GM12878 (cell line): ENCODE results near the gene CC2D1B.

ENCODE experiments used
- BCL11A ChIP-seq: IDR thresholded peaks from 2 replicates; pipeline ENCODE4 v1.6.1; 2011; ENCODE audit warnings: low read depth, low read length
- CBFB ChIP-seq: IDR thresholded peaks from 2 replicates; pipeline ENCODE4 v1.6.1; 2016; ENCODE audit warnings: antibody characterized with exemption, low read depth
- CBX5 ChIP-seq: sonication (generic); IDR thresholded peaks from 2 replicates; pipeline ENCODE4 v1.6.1; 2016; ENCODE audit warnings: low read depth, moderate library complexity, mild to moderate bottlenecking, inconsistent platforms
- EZH2 ChIP-seq: IDR thresholded peaks from 2 replicates; pipeline ENCODE4 v1.6.1; 2012; ENCODE audit warnings: low read depth, mild to moderate bottlenecking, control low read depth, inconsistent platforms, low read length, borderline replicate concordance; ENCODE audit not compliant: control insufficient read depth
- MXI1 ChIP-seq: fragments of 150-350 bp; IDR thresholded peaks from 2 replicates; pipeline ENCODE4 v1.6.1; 2011; ENCODE audit warnings: low read depth, mild to moderate bottlenecking, inconsistent platforms, low read length, improper control_type of control experiment
- TCF3 ChIP-seq: IDR thresholded peaks from 2 replicates; pipeline ENCODE4 v1.6.1; 2012; ENCODE audit warnings: low read depth, mild to moderate bottlenecking, low read length, borderline replicate concordance; ENCODE audit not compliant: insufficient read depth
- YY1 ChIP-seq: IDR thresholded peaks from 2 replicates; pipeline ENCODE4 v1.6.1; 2011; ENCODE audit warnings: low read depth, mild to moderate bottlenecking, low read length
- ZBTB33 ChIP-seq: fragments of 450-650 bp; IDR thresholded peaks from 2 replicates; pipeline ENCODE4 v1.6.1; 2017; ENCODE audit warnings: mild to moderate bottlenecking
- ZNF384 ChIP-seq: IDR thresholded peaks from 2 replicates; pipeline ENCODE4 v1.6.1; 2012; ENCODE audit warnings: low read depth, mild to moderate bottlenecking, low read length, improper control_type of control experiment, borderline replicate concordance
- TF ChIP-seq, protein P1 (sequence below), 3 experiments: IDR thresholded peaks in 2 of 3; conservative IDR thresholded peaks in 1 of 3; 2 replicates each; pipeline ENCODE4 v1.5.1; 2011; ENCODE audit warnings: low read depth in 3 of 3, low read length in 3 of 3, mild to moderate bottlenecking in 3 of 3, control low read depth in 2 of 3, moderate library complexity in 2 of 3, inconsistent platforms in 1 of 3, mixed read lengths in 1 of 3; ENCODE audit not compliant: control insufficient read depth in 2 of 3, insufficient read depth in 1 of 3; ENCODE audit errors: extremely low read depth in 1 of 3
- TF ChIP-seq, protein P2 (sequence below): IDR thresholded peaks from 2 replicates; pipeline ENCODE4 v1.6.1; 2012; ENCODE audit warnings: low read depth, low read length, improper control_type of control experiment
- TF ChIP-seq, protein P3 (sequence below): fragments of 150-350 bp; IDR thresholded peaks from 2 replicates; pipeline ENCODE4 v1.6.1; 2014; ENCODE audit warnings: mild to moderate bottlenecking, low read depth, low read length

GRCh38 chr1:52357397-52357796, 8.6 kb downstream of the CC2D1B start:
- TF ChIP-seq TCF3, result no peak
- TF ChIP-seq, protein P1, sequence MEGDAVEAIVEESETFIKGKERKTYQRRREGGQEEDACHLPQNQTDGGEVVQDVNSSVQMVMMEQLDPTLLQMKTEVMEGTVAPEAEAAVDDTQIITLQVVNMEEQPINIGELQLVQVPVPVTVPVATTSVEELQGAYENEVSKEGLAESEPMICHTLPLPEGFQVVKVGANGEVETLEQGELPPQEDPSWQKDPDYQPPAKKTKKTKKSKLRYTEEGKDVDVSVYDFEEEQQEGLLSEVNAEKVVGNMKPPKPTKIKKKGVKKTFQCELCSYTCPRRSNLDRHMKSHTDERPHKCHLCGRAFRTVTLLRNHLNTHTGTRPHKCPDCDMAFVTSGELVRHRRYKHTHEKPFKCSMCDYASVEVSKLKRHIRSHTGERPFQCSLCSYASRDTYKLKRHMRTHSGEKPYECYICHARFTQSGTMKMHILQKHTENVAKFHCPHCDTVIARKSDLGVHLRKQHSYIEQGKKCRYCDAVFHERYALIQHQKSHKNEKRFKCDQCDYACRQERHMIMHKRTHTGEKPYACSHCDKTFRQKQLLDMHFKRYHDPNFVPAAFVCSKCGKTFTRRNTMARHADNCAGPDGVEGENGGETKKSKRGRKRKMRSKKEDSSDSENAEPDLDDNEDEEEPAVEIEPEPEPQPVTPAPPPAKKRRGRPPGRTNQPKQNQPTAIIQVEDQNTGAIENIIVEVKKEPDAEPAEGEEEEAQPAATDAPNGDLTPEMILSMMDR (IDR thresholded peaks at IDR 0.05 in 2 of 3, conservative IDR thresholded peaks at IDR 0.05 in 1 of 3; ENCODE audit: control insufficient read depth in 2 of 3, extremely low read depth in 1 of 3, insufficient read depth in 1 of 3, low read depth in 3 of 3, low read length in 3 of 3), result no peak
- TF ChIP-seq, protein P2, sequence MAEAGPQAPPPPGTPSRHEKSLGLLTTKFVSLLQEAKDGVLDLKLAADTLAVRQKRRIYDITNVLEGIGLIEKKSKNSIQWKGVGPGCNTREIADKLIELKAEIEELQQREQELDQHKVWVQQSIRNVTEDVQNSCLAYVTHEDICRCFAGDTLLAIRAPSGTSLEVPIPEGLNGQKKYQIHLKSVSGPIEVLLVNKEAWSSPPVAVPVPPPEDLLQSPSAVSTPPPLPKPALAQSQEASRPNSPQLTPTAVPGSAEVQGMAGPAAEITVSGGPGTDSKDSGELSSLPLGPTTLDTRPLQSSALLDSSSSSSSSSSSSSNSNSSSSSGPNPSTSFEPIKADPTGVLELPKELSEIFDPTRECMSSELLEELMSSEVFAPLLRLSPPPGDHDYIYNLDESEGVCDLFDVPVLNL, result no peak
- no peak for TF ChIP-seq CBX5
- no peak for TF ChIP-seq ZBTB33
- TF ChIP-seq MXI1, result no peak
- no peak for TF ChIP-seq BCL11A
- no peak for TF ChIP-seq YY1
- TF ChIP-seq, protein P3, sequence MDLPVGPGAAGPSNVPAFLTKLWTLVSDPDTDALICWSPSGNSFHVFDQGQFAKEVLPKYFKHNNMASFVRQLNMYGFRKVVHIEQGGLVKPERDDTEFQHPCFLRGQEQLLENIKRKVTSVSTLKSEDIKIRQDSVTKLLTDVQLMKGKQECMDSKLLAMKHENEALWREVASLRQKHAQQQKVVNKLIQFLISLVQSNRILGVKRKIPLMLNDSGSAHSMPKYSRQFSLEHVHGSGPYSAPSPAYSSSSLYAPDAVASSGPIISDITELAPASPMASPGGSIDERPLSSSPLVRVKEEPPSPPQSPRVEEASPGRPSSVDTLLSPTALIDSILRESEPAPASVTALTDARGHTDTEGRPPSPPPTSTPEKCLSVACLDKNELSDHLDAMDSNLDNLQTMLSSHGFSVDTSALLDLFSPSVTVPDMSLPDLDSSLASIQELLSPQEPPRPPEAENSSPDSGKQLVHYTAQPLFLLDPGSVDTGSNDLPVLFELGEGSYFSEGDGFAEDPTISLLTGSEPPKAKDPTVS, result no peak
- no peak for TF ChIP-seq ZNF384
- no peak for TF ChIP-seq CBFB
- TF ChIP-seq EZH2, result no peak
